ENCODE data around the gene TEX29. TPM values are rescaled to one million over a fixed set of nuclear protein-coding genes. Genes with fewer than 3 reads are reported as not detected.

Gene TEX29
- total RNA-seq, 1 donor from 2014 or later: not detected

- intact Hi-C loops (cut with micrococcal nuclease): no loop called here
- Histone ChIP-seq H3K4me3 (no peak overlapping the region), H3K27ac (replicated peaks) (no peak overlapping the region), H3K4me1 (no peaks in the 10 kb centered on the region), H3K9me3 (replicated peaks) (no peaks in the 10 kb centered on the region), H3K36me3 (peaks cover 86% of the 10 kb centered on the region), H3K27me3 (ENCODE audit: low read depth) (no peaks in the 10 kb centered on the region)
- TF ChIP-seq CTCF (IDR thresholded peaks at IDR 0.05; ENCODE audit: borderline replicate concordance): no peak
- no peak for DNase-seq
Observed at GRCh38 chr13:111303559-111303958, 16.9 kb upstream of the TEX29 start.

GRCh38 chr13:111304041-111304544 lies 16.3 kb upstream of the TEX29 start:
- Histone ChIP-seq H3K27ac (replicated peaks) (no peak overlapping the region), H3K27me3 (ENCODE audit: low read depth) (no peaks in the 10 kb centered on the region), H3K4me1 (no peaks in the 10 kb centered on the region), H3K36me3 (peaks cover 83% of the 10 kb centered on the region), H3K9me3 (replicated peaks) (no peaks in the 10 kb centered on the region), H3K4me3 (no peak overlapping the region)
- TF ChIP-seq CTCF (IDR thresholded peaks at IDR 0.05; ENCODE audit: borderline replicate concordance): no peak
- intact Hi-C loops (cut with micrococcal nuclease): no loop called here
- no peak for DNase-seq

- H3K9me3 ChIP-seq (replicated peaks): no peaks in the 10 kb centered on the region
- H3K27me3 ChIP-seq (ENCODE audit: low read depth): no peaks in the 10 kb centered on the region
- no peak for DNase-seq
- no peak for TF ChIP-seq CTCF (IDR thresholded peaks at IDR 0.05; ENCODE audit: borderline replicate concordance)
- no peak overlapping the region for H3K27ac ChIP-seq (replicated peaks)
- no peaks in the 10 kb centered on the region for H3K4me1 ChIP-seq
- peaks cover 80% of the 10 kb centered on the region for H3K36me3 ChIP-seq
- intact Hi-C loops (cut with micrococcal nuclease): no loop called here
- no peak overlapping the region for H3K4me3 ChIP-seq
Observed at GRCh38 chr13:111304603-111305289, 15.7 kb upstream of the TEX29 start.

GRCh38 chr13:111312944-111313590 lies 7.4 kb upstream of the TEX29 start:
- no peak for TF ChIP-seq CTCF (IDR thresholded peaks at IDR 0.05; ENCODE audit: borderline replicate concordance)
- no peaks in the 10 kb centered on the region for H3K27me3 ChIP-seq (ENCODE audit: low read depth)

GRCh38 chr13:111313911-111314425 lies 6.5 kb upstream of the TEX29 start:
- DNase-seq: no peak
- intact Hi-C loops (cut with micrococcal nuclease): no loop called here
- Histone ChIP-seq H3K9me3 (replicated peaks) (peaks cover 10% of the 10 kb centered on the region), H3K4me1 (no peaks in the 10 kb centered on the region), H3K27me3 (ENCODE audit: low read depth) (no peaks in the 10 kb centered on the region), H3K27ac (replicated peaks) (no peak overlapping the region), H3K4me3 (no peak overlapping the region), H3K36me3 (peaks cover 28% of the 10 kb centered on the region)
- TF ChIP-seq CTCF (IDR thresholded peaks at IDR 0.05; ENCODE audit: borderline replicate concordance): no peak

More at GRCh38 chr13:111312944-111313590, 7.4 kb upstream of the TEX29 start:
- Histone ChIP-seq H3K4me1 (no peaks in the 10 kb centered on the region), H3K36me3 (peaks cover 34% of the 10 kb centered on the region), H3K27ac (replicated peaks) (no peak overlapping the region), H3K4me3 (no peak overlapping the region), H3K9me3 (replicated peaks) (peaks cover 10% of the 10 kb centered on the region)
- no peak for DNase-seq
- intact Hi-C loops (cut with micrococcal nuclease): no loop called here

Measured in left ventricle myocardium inferior (tissue), 1 donor.